Tibial artery (tissue), 4 donors: Measurements from ENCODE around the gene SOCS2.

Experiments
- DNase-seq, 2 donors: peaks; one replicate each; pipeline ENCODE4 v3.0.0-alpha.2; 2019
- H3K27ac ChIP-seq, 2 donors: fragments of 200-600 bp; sonication (generic) in 1 of 2; 1 replicate in 1 of 2; 2 replicates in 1 of 2; pipeline ENCODE4 v1.5.1; 2018 to 2019; ENCODE audit warnings: mild to moderate bottlenecking in 1 of 2
- H3K27me3 ChIP-seq, 2 donors: fragments of 200-600 bp; sonication (generic) in 1 of 2; one replicate each; pipeline versions ENCODE4 v1.5.1 to v1.6.0; 2016 to 2019
- H3K36me3 ChIP-seq, 3 donors: fragments of 200-600 bp; sonication (generic) in 2 of 3; one replicate each; pipeline ENCODE4 v1.5.1; 2016 to 2019; ENCODE audit warnings: mild to moderate bottlenecking in 2 of 3
- H3K4me1 ChIP-seq, 4 donors: fragments of 200-600 bp; sonication (generic) in 2 of 4; 1 replicate in 3 of 4; 2 replicates in 1 of 4; pipeline ENCODE4 v1.5.1; 2016 to 2019
- H3K4me3 ChIP-seq, 2 donors: fragments of 200-600 bp; sonication (generic) in 1 of 2; 1 replicate in 1 of 2; 2 replicates in 1 of 2; pipeline ENCODE4 v1.5.1; 2018 to 2019; ENCODE audit warnings: mild to moderate bottlenecking in 2 of 2
- H3K9me3 ChIP-seq, 3 donors: fragments of 200-600 bp; sonication (generic) in 1 of 3; one replicate each; pipeline ENCODE4 v1.5.1; 2016 to 2019
- intact Hi-C: fragments of 100-400 bp; cut with DNase I; formaldehyde crosslinking; loops from one replicate; pipeline ENCODE4 v1.15.0; 2023; ENCODE audit warnings: low total_unique reads
- TF ChIP-seq, protein P1 (sequence below), 2 experiments: fragments of 200-600 bp in 1 of 2; fragments of 450-650 bp in 1 of 2; IDR thresholded peaks; one replicate each; pipeline ENCODE4 v1.5.1; 2017 to 2019; ENCODE audit warnings: antibody characterized with exemption in 2 of 2, mild to moderate bottlenecking in 1 of 2, moderate library complexity in 1 of 2

Gene SOCS2

DNA sequence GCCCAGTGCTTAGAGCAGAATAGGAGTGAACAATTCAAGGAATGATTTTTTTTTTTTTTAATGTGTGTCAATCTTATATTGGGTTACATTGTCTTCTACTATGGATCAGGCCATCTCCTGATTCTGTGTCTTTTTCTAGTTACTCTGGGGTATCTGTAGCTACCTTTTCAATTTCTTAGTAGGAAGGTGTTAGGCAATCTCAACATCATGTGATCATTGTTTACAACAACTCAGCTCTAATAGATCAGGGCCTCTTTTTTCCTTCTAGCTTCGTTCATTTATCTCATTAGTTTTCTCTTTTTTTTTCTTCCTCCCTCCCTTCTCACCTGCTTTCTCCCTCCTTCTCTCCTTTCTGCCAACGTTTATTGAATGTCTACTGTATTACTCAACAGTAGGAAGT lies 8.9 kb downstream of the SOCS2 start:
- H3K27me3 ChIP-seq: no peaks in the 10 kb centered on the region
- intact Hi-C loops: no loop called here
- H3K4me1 ChIP-seq: no peaks in the 10 kb centered on the region
- no peak overlapping the region for H3K4me3 ChIP-seq
- TF ChIP-seq, protein P1, sequence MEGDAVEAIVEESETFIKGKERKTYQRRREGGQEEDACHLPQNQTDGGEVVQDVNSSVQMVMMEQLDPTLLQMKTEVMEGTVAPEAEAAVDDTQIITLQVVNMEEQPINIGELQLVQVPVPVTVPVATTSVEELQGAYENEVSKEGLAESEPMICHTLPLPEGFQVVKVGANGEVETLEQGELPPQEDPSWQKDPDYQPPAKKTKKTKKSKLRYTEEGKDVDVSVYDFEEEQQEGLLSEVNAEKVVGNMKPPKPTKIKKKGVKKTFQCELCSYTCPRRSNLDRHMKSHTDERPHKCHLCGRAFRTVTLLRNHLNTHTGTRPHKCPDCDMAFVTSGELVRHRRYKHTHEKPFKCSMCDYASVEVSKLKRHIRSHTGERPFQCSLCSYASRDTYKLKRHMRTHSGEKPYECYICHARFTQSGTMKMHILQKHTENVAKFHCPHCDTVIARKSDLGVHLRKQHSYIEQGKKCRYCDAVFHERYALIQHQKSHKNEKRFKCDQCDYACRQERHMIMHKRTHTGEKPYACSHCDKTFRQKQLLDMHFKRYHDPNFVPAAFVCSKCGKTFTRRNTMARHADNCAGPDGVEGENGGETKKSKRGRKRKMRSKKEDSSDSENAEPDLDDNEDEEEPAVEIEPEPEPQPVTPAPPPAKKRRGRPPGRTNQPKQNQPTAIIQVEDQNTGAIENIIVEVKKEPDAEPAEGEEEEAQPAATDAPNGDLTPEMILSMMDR (IDR thresholded peaks at IDR 0.05): no peak
- H3K36me3 ChIP-seq: no peaks in the 10 kb centered on the region
- H3K9me3 ChIP-seq: no peaks in the 10 kb centered on the region
- no peak for DNase-seq
- no peak overlapping the region for H3K27ac ChIP-seq

DNA sequence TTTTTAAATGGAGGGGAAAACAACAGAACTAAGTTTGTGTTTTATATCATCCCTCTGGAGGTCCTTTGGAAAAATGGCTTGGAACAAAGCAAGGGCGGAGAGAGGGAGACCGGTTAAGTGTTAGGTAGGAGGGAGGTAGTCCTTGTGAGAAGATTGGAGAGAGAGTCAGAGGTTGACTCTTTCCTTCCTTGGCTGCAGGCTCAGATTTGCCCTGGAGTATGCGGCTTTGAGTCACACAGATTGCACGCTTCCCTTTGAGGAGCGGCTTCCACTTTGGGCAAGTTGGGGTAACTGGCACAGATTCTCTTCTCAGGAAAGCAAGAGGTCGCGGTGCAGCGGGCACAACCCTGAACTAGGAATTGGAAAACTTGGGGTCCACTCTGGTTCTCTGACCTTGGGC lies 9.9 kb downstream of the SOCS2 start:
- Histone ChIP-seq H3K27me3 (no peaks in the 10 kb centered on the region), H3K27ac (no peak overlapping the region), H3K36me3 (no peaks in the 10 kb centered on the region), H3K4me1 (no peaks in the 10 kb centered on the region), H3K9me3 (no peaks in the 10 kb centered on the region), H3K4me3 (no peak overlapping the region)
- no peak for DNase-seq
- intact Hi-C loops: no loop called here
- TF ChIP-seq, protein P1 (IDR thresholded peaks at IDR 0.05): no peak

DNA sequence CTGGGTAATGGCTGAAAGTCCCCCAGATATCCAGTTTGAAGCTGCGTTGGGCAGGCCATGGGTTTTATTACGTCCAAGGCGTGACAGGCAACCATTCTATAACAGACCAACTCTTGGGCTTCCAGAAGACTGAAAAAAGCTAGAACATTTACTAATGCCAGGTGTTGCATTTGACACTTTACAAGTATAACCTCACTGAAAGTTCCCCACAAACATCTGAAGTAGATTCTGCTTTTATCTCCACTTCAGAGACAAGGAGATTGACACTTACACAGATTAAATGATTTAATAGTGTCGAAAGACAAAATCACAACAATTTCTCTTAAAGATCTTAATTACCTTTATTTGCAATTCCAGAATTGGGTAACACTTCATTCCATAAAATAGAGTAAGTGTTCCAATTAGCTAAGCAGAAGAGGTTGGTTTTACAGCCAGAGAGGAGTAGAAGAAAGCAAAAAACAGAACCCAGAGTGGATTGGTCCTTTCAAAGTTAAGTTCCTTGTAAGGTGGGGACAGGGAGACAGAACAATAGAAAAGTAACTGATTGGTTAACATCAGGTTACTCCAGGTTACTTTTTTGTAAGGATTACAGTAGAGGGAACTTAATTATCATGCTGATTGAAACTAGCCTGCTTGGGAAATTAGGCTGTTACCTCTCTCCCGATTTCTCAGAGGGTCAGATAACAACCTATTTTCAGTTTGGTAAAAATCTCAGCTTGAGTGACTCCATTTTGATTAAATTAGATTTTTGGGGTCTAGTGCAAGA lies 11.3 kb downstream of the SOCS2 start:
- Histone ChIP-seq H3K4me3 (no peak overlapping the region), H3K9me3 (no peaks in the 10 kb centered on the region), H3K27me3 (peaks cover 0 to 3% of the 10 kb centered on the region in 2 donors), H3K27ac (no peak overlapping the region), H3K4me1 (no peaks in the 10 kb centered on the region), H3K36me3 (no peaks in the 10 kb centered on the region)
- TF ChIP-seq, protein P1 (IDR thresholded peaks at IDR 0.05): no peak
- intact Hi-C loops: no loop called here
- DNase-seq: no peak

DNA sequence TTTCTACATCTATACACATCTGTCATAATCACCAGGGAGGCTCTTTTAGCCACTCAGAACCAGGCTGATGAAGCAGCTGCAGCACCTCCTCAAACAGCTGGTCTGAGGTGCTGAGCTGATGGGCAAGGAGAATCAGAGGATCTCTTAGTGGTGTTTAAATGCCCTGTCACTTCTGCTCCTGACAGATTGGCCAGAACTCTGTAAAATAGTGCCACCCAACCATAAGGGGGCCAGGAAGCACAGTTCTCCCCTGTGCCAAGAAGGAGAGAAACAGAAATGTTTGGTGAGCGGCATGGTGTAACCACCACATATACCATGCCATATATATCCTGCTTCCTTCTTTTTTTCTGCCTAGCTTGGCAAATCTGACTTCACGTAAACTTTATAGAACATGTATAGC lies 12.8 kb downstream of the SOCS2 start:
- Histone ChIP-seq H3K27ac (no peak overlapping the region), H3K4me3 (no peak overlapping the region), H3K4me1 (no peaks in the 10 kb centered on the region), H3K27me3 (peaks cover 0 to 3% of the 10 kb centered on the region in 2 donors), H3K36me3 (no peaks in the 10 kb centered on the region), H3K9me3 (no peaks in the 10 kb centered on the region)
- TF ChIP-seq, protein P1 (IDR thresholded peaks at IDR 0.05): no peak
- intact Hi-C loops: no loop called here
- no peak for DNase-seq

DNA sequence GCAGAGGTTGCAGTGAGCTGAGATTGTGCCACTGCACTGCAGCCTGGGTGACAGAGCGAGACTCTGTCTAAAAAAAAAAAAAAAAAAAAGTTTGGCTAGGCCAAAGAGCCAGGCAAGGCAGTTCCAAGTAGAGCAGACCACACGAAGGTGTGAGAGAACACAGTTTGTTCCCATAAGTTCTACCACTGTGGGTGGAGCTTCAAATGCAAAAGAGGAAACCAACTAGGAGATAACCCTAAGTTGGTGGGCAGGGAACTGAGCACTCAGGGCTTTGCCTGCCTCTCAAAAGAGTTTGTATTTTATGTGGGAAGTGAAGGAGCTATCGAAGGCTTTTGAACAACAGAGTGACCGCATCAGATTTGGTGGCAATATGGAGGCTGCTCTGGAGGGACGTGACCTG lies 15.1 kb downstream of the SOCS2 start:
- intact Hi-C loops: no loop called here
- Histone ChIP-seq H3K9me3 (no peaks in the 10 kb centered on the region), H3K4me1 (peaks cover 0 to 10% (median 3%) of the 10 kb centered on the region in 4 donors), H3K4me3 (no peak overlapping the region), H3K27me3 (peaks cover 0 to 6% of the 10 kb centered on the region in 2 donors), H3K27ac (no peak overlapping the region), H3K36me3 (no peaks in the 10 kb centered on the region)
- DNase-seq: no peak
- TF ChIP-seq, protein P1 (IDR thresholded peaks at IDR 0.05): no peak
